GM19099 (cell line): ENCODE data around the gene ASGR2.

Experiments used
- POLR2A ChIP-seq: IDR thresholded peaks from 3 replicates; pipeline ENCODE4 v1.6.1; 2011; ENCODE audit warnings: low read depth; ENCODE audit not compliant: insufficient read length; ENCODE audit errors: extremely low read depth

The ASGR2 gene

DNA sequence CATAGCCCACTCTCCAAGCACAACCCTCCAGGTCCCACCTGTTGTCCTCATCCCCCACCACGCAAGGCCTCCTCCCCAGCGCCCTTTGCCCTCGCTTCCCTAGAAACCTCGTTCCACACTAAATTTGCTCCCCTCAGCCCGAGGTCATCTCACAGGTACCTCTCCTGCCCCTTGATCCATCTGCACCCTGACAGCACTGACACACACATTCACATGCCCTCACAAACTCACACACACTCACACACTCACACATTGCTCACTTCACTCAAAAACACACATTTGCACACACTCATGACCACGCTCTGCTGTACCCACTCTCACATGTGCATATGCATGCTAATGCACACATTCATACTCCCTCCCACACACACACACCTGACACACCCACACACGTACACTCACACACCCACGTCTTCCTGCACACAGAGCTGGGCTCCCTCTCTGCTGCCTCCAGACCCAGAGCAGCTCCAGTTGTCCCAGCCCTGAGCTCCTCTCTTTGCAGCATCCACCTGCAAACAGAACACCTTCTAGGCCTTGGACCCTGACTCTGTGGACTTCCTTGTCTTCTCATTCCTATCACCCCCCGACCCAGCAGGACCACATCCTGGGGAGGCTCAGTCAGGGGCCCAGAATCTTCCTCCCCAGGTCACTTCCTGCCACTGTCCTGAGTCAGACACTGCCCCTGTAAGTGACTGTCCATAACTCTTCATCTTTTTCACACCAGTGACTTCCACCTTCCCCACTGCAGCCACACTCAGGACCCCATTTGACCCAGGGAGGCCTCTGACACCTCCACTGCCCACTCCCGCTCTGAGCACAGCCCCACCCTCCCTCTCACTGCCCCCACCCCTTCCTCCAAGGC is 4.9 kb downstream of the ASGR2 start:
- no peak for TF ChIP-seq POLR2A

DNA sequence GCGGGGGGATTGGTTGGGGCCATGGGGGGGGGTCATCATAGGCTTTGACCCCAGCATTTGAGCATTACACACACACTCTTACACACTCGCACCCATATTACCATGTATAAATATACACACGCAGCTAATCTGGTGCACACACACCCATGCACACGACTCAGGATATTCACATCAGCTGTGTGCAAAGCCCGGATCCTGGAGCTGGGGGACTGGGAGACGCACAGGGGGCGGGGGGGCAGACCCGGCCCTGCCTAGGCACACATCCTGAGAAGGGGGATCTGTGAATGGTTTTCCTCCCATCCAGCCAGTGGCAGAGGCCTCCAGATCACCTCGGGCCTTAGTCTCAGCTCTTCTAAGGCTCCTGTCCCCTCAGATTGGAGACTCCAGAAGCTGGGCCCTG is 5.6 kb downstream of the ASGR2 start:
- no peak for TF ChIP-seq POLR2A

DNA sequence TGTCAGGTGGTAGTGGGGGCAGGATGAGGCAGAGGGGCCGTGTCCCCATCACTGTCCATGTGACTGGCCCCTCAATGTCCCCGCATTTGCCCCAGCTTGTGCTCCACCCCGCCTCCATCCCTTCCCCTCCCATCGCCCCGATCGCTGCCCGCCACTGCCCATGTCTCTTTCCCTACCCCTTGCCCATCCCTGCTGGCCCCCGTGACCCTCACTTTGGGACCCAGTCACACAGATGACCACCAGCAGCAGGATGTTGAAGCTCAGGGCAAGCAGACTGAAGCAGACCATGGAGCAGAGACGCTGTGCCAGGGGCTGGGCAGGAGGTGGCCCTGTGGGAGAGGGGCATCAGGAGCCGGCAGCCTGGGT is 6.1 kb downstream of the ASGR2 start:
- no peak for TF ChIP-seq POLR2A

DNA sequence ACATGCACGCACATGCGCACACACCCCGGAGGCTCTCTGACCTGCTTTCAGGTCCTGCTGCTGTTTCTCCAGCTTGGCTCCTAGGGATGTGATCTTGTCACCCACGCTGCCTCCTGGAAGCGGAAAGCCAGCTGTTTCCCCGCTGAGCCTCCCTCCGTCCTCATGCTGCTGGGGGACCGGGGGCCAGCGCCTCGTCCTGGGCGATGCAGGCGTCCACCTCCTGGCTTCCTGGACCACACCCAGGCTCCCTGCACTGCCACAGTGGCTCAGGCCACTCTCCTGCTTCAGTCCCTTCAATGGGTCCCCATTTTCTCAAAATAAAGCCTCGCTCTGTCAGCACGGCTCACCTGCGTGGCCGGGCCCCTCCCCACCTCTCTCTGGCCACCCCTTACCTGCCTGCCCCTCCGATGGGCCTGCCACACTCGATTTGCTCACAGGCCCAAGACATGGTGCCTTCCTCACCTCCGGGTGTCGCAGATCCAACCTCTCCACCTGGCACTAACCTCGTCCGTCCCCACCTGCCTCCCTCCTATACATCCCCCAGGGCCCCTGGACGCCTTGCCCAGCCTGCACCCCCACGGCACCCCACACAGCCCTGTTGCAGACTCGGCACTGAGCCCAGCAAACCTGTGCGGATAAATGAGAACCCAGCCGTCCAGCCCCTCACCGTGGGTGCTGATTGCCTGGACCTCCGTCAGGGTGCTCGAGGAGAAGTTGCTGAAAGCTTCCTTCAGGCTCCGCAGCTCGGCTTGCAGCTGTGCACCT is 6.6 kb downstream of the ASGR2 start:
- no peak for TF ChIP-seq POLR2A

DNA sequence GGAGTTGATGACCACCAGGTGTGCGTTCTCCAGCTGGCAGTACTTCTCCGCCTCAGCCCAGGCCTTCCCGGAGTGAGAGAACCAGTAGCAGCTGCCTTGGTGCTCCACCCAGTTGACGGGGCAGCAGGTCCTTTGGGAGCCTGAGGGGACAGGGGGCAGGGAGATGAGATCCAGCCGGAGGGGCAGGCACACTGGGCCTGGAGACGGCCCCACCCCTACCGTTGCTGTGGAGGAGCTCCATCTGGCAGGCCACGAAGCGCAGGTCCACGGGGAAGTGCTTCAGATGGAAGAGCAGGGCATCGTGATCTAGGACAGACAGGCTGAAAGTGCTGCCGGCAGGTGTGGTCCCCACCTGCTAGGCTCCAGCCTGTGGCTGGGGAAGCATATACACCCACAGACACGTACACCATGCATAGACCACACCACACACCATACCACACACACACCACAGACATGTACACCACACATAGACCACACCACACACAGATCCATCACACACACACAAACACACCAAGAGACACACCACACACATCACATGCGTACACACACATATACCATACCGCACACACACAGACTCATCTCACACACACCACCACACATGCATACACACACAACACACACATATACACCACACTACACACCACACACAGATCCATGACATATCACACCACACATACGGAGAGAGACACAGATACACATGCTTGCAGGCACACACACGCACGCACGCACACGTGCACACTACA is 7.4 kb downstream of the ASGR2 start:
- TF ChIP-seq POLR2A: no peak

DNA sequence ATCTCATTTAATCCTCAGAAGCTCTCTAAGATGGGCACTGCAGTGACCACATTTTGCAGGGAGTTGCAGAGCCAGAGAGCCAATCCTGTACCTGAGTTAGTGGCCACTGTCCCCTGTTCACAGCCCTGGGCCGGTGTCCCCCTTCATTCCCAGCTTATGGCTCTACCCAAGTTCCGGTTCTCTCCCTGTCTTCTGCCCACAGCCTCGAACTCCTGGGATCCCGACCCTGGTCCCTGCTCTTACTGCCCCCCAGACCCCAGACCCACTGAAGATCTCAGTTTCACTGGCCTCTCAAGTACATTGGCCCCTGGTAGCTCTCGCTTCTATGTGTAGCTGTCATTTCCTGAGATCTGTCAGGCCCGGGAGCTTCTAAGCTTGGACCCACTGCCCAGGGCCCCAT is 12.2 kb downstream of the ASGR2 start:
- no peak for TF ChIP-seq POLR2A

DNA sequence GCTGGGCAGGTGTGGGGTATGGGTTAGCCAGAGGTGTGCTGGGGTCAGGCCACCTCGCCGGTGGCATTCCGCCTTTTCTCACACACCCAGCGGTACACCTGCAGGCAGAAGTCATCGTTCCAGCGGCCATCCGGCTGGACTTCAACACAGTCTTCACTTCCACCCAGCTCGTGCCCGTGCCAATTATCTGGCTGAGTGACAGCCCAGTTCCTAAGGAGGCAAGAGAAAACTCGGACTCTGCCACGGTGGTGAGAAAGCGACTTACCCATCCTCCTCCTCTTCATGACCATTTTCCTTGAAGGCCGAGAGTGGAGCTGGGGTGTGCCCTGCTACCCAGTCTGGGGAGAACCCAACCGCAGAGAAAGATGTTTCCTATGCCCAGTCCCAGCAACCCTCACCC is 13.1 kb downstream of the ASGR2 start:
- TF ChIP-seq POLR2A: no peak

DNA sequence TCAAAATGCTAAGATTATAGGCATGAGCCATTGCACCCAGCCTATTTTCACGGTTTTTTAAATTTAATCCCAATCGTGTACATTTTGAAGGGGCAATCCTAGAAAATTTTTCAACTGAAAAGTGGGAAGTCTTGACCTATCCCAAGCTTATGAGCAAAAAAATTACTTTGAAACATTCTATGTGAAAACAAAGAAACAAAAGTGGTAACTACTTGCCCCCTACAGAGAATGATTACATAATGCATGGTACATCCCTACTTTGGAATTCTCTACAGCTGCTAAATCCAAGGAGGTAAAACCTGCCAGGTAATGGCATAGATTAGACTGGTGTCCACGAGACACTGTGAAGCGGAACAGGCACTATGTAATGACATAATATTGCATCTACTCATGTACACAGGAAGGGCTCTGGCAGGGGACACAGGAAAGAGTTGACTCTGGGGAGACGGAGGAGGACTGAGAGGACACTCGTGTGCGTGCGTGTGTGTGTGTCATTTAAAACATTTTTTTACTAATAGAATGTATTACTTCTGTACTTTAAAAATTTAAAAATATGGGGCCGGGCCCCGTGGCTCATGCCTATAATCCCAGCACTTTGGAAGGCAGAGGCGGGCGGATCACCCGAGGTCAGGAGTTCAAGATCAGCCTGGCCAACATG is 15.7 kb downstream of the ASGR2 start:
- TF ChIP-seq POLR2A: no peak

DNA sequence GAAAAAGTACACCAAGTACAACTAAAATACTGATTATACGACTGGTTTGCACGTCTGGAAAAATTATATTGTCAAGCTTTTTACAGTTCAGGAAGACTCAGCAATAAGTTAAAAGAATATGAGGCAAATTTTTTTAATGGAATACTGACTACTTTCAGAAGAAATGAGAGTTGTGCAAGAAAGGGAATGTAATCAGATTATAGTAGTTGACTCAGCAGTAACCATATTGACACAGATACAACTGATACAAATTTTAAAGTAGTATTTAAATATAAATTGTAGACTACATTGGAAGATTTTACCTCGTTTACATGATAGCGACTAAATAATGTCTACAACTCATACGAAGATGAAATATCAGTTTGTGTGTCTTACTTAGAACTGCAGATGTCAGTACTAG is 16.7 kb downstream of the ASGR2 start:
- no peak for TF ChIP-seq POLR2A

DNA sequence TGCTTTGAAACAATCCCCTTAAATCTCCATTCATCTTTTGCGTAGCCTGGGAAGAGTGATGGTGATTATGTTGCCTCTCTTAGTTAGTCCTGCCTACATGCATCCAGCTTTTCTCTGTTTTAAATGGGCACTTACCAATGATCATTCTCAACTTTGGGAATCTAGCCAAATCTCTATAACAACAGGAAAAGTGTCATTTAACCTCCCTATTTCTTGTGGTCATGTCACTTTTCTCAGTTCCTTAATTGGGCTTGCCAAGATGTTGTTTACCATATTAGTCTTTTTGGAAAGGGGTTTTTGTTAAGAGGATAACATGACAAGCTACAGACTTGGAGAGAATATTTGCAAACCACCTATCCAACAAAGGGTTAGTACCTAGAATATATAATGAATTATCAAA is 19.0 kb downstream of the ASGR2 start:
- TF ChIP-seq POLR2A: no peak

DNA sequence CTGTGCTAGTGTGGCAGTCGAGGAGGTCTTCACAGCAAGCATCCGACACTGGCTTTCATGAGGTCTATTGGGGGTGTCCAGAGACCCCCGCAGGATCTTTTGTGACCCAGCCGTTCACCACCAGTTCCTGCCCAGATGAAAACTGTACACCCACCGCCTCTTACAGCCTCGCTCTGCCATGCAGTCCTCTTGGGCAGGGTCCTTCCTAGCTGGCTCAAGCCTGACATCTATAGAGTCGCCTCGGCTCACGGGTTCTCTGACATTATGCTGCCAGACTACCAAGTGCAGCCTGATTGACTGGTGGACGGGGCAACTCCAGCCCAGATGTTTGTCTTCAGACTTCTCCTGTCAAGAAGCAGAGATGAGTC is 20.0 kb downstream of the ASGR2 start:
- TF ChIP-seq POLR2A: no peak

DNA sequence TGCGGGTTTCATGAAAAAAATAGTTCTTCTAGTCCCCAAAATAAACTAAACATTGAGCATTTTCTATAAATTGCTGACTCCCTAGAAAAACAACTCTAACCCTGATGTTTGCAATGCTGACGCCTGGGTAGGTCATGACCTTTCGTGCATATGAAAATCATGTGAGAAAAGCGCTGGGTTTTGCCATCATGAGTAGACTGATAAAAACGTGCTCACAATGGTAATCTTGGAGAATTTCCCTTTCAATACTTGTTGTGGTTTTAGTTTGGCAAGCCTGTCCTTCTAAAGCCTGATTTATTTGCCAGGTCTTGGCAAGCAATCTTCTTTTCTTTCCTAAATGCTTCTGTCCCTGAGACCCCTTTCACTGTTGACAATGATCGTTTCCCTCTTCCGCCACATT is 30.5 kb downstream of the ASGR2 start:
- TF ChIP-seq POLR2A: no peak

DNA sequence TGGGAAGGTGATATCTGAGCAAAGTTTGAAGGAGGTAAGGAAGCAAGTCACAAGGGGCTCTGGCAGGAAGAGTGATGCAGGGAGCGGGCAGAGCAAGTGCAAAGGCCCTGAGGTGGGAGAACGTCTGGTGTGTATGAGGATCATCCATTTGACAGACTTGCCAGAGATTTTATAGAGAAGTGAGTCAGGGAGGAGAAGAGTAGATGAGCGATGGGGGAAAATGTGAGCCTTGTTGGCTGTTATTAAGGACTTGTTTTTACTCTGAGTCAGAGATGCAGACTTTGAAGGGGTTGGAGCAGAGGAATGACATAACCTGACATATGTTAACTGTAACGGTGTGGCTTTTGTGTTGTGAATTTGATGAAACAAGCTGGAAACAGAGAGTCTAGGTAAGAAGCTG is 31.0 kb downstream of the ASGR2 start:
- no peak for TF ChIP-seq POLR2A

DNA sequence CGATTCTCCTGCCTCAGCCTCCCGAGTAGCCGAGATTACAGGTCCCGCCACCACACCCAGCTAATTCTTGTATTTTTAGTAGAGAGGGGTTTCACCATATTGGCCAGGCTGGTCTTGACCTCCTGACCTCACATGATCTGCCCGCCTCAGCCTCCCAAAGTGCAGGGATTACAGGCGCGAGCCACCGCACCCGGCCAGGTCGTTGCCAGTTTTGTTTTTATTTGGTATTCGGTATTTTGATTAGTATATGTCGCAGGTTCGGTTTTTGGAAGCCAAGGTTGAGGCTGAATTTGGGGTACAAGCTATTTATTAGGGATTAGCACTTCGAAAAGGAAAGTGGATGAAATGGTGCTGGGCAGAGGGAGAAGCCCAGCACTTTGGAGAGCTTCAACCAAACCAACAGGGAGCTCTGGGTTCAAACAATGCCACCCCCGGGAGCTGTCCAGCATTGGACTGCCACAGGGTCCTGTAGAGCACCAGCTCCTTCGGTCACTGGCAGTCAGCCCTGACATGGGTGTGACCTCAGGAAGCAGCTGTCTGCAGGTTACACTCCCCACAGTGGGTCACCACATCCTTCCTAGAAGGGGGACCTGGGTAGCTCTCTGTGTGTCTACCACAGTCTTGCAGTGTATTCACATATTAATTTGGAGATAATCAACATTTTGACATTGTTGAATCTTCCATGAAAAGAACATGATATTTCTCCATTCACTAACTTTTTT is 33.1 kb downstream of the ASGR2 start:
- no peak for TF ChIP-seq POLR2A
